Neural cell (in vitro differentiated cells): ENCODE results near the gene SRP9. TPM values are rescaled to one million over a fixed set of nuclear protein-coding genes. Genes with fewer than 3 reads are reported as not detected.

Source experiments
- H2AFZ ChIP-seq: fragments of 200-600, 300-800 bp; sonication (generic), shearing (Covaris generic); 2 replicates; pipeline ENCODE4 v1.6.0; 2014; ENCODE audit warnings: low read depth, mild to moderate bottlenecking, antibody characterized with exemption, low read length, moderate library complexity
- H3F3A ChIP-seq: fragments of 200-600 bp; shearing (Covaris generic); 2 replicates; pipeline ENCODE4 v1.6.1; 2016; ENCODE audit warnings: mild to moderate bottlenecking, moderate library complexity, mixed read lengths, antibody characterized with exemption, low read length; ENCODE audit not compliant: insufficient read depth, poor library complexity, severe bottlenecking
- H3K27ac ChIP-seq: fragments of 200-600, 300-800 bp; sonication (generic), shearing (Covaris generic); 2 replicates; pipeline ENCODE4 v1.5.1; 2014; ENCODE audit warnings: mild to moderate bottlenecking, low read length, moderate library complexity
- H3K27me3 ChIP-seq: fragments of 300-800, 200-600 bp; sonication (generic), shearing (Covaris generic); 2 replicates; pipeline ENCODE4 v1.6.0; 2014; ENCODE audit warnings: mild to moderate bottlenecking, low read depth, low read length, moderate library complexity; ENCODE audit not compliant: insufficient read depth
- H3K36me3 ChIP-seq: fragments of 300-800, 200-600 bp; sonication (generic), shearing (Covaris generic); 2 replicates; pipeline ENCODE4 v1.5.1; 2014; ENCODE audit warnings: mild to moderate bottlenecking, antibody characterized with exemption, low read length, moderate library complexity; ENCODE audit not compliant: insufficient read depth
- H3K4me2 ChIP-seq: fragments of 300-800, 200-600 bp; sonication (generic), shearing (Covaris generic); 2 replicates; pipeline ENCODE4 v1.6.0; 2014; ENCODE audit warnings: mild to moderate bottlenecking, low read length
- H3K4me3 ChIP-seq: fragments of 300-800, 200-600 bp; sonication (generic), shearing (Covaris generic); 2 replicates; pipeline ENCODE4 v1.5.1; 2014; ENCODE audit warnings: mild to moderate bottlenecking, low read length, moderate library complexity
- H3K79me2 ChIP-seq: fragments of 200-600 bp; shearing (Covaris generic); replicated peaks from 2 replicates; pipeline ENCODE4 v1.6.0; 2014; ENCODE audit warnings: mild to moderate bottlenecking, low read length, moderate library complexity; ENCODE audit not compliant: insufficient read depth
- H3K9ac ChIP-seq: fragments of 300-800, 200-600 bp; sonication (generic), shearing (Covaris generic); 2 replicates; pipeline ENCODE4 v1.6.1; 2016; ENCODE audit warnings: mild to moderate bottlenecking, low read length, mixed read lengths
- H3K9me2 ChIP-seq: fragments of 200-600 bp; shearing (Covaris generic); 2 replicates; pipeline ENCODE4 v1.6.1; 2016; ENCODE audit warnings: mild to moderate bottlenecking, low read length, mixed read lengths; ENCODE audit not compliant: insufficient read depth
- H3K9me3 ChIP-seq: fragments of 200-600, 300-800 bp; sonication (generic), shearing (Covaris generic); 2 replicates; pipeline ENCODE4 v1.6.1; 2016; ENCODE audit warnings: mild to moderate bottlenecking, mixed run types, low read length, moderate library complexity, mixed read lengths
- H4K20me1 ChIP-seq: fragments of 200-600 bp; shearing (Covaris generic); 2 replicates; pipeline ENCODE4 v1.6.1; 2016; ENCODE audit warnings: mild to moderate bottlenecking, mixed run types; ENCODE audit not compliant: insufficient read depth
- EP300 ChIP-seq: fragments of 450-650 bp; conservative IDR thresholded peaks from 2 replicates; pipeline ENCODE4 v1.6.1; 2014; ENCODE audit warnings: antibody characterized with exemption, mild to moderate bottlenecking, moderate library complexity; ENCODE audit not compliant: poor library complexity, severe bottlenecking
- EZH2 ChIP-seq: fragments of 200-600, 300-800 bp; shearing (Covaris generic), sonication (generic); IDR thresholded peaks from 2 replicates; pipeline ENCODE4 v1.6.1; 2014; ENCODE audit warnings: antibody characterized with exemption, low read length, borderline replicate concordance, mild to moderate bottlenecking; ENCODE audit not compliant: insufficient read depth, poor library complexity, severe bottlenecking
- MXI1 ChIP-seq: fragments of 450-650 bp; conservative IDR thresholded peaks from 2 replicates; pipeline ENCODE4 v1.6.1; 2014; ENCODE audit warnings: antibody characterized with exemption, mild to moderate bottlenecking; ENCODE audit not compliant: poor library complexity, severe bottlenecking
- POLR2AphosphoS5 ChIP-seq: IDR thresholded peaks from 2 replicates; pipeline ENCODE4 v1.6.1; 2012
- RAD21 ChIP-seq: fragments of 450-650 bp; conservative IDR thresholded peaks from 2 replicates; pipeline ENCODE4 v1.6.1; 2014; ENCODE audit warnings: antibody characterized with exemption, mild to moderate bottlenecking, moderate library complexity
- SMC3 ChIP-seq: fragments of 450-650 bp; conservative IDR thresholded peaks from 2 replicates; pipeline ENCODE4 v1.6.1; 2014; ENCODE audit warnings: antibody characterized with exemption, mild to moderate bottlenecking, moderate library complexity; ENCODE audit not compliant: poor library complexity
- TAF1 ChIP-seq: IDR thresholded peaks from 2 replicates; pipeline ENCODE4 v1.6.1; 2012; ENCODE audit warnings: low read depth
- polyA plus RNA-seq: library from polyadenylated mRNA; depleted of rRNA; stranded (reverse); fragments of >200 nt; gene quantifications from 2 replicates; pipeline ENCODE4 v1.2.3, GENCODE V29; 2014
- TF ChIP-seq, protein P1 (sequence below): fragments of 450-650 bp; IDR thresholded peaks from 2 replicates; pipeline ENCODE4 v1.5.1; 2014; ENCODE audit warnings: antibody characterized with exemption, mild to moderate bottlenecking, moderate library complexity; ENCODE audit not compliant: poor library complexity, severe bottlenecking
- TF ChIP-seq, protein P2 (sequence below): IDR thresholded peaks from 2 replicates; pipeline ENCODE4 v1.6.1; 2012; ENCODE audit warnings: borderline replicate concordance

SRP9 gene
- polyA plus RNA-seq, 1 donor from 2014 or later, result 1,838 TPM

DNA sequence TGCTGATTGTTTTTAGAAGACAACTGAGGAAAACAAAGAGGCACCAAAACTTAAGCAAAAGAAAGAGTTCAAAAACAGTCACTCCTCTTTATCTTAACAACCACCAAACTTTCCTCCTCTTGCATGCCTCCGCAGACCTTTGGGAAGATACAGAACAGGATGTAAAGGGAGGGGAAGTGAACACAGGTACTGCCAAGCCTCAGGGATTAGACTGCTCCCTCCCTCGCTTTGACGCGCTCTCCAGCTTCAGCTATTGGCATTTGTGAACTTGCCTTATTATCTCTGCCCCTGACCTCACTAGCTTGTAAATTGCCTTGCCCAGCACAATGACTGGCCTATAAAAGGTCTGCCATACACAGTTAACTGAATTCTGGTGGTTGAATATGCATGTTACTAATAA, 4.8 kb upstream of the SRP9 start:
- H3K4me3 ChIP-seq, result no peak overlapping the region

DNA sequence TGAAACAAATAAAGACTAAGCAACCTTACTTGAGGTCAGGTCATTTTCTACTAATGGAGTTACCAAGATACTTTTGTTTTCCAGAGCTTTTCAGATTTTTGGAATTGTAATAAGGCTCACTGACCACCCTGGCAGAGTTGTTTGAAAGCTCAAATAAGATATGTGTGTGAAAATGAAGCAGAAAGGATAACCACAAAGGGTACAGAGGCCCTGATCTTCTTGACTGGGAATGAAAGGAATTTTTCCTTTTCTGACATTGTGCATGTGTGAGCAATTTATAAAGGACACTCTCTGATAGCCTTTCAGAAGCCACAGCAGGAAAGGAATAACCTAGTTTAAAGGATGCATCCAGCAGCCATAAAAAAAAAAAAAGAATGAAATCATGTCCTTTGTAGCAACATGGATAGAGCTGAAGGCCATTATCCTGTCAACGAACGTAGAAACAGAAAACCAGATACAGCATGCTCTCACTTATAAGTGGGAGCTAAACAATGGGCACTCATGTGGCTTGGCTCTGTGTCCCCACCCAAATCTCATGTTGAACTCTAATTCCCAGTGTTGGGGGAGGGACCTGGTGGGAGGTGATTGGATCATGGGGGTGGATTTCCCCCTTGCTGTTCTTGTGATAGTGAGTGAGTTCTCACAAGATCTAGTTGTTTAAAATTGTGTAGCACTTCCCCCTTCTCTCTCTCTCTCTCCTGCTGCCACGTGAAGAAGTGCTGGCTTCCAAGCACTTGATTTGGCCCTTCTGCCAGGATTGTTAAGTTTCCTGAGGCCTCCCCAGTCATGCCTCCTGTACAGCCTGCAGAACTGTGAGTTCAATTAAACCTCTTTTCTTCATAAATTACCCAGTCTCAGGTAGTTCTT, 3.1 kb upstream of the SRP9 start:
- no peaks in the 10 kb centered on the region for H3K9me3 ChIP-seq
- H3K9ac ChIP-seq, result no peak overlapping the region
- H3K27me3 ChIP-seq, result no peaks in the 10 kb centered on the region
- H3F3A ChIP-seq, result peaks cover 9% of the 10 kb centered on the region
- H3K9me2 ChIP-seq, result no peaks in the 10 kb centered on the region
- TF ChIP-seq RAD21, result no peak
- no peak for TF ChIP-seq TAF1
- peak; percentile 51 for TF ChIP-seq POLR2AphosphoS5
- TF ChIP-seq, protein P1, sequence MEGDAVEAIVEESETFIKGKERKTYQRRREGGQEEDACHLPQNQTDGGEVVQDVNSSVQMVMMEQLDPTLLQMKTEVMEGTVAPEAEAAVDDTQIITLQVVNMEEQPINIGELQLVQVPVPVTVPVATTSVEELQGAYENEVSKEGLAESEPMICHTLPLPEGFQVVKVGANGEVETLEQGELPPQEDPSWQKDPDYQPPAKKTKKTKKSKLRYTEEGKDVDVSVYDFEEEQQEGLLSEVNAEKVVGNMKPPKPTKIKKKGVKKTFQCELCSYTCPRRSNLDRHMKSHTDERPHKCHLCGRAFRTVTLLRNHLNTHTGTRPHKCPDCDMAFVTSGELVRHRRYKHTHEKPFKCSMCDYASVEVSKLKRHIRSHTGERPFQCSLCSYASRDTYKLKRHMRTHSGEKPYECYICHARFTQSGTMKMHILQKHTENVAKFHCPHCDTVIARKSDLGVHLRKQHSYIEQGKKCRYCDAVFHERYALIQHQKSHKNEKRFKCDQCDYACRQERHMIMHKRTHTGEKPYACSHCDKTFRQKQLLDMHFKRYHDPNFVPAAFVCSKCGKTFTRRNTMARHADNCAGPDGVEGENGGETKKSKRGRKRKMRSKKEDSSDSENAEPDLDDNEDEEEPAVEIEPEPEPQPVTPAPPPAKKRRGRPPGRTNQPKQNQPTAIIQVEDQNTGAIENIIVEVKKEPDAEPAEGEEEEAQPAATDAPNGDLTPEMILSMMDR, result peak; percentile 15
- TF ChIP-seq, protein P2, sequence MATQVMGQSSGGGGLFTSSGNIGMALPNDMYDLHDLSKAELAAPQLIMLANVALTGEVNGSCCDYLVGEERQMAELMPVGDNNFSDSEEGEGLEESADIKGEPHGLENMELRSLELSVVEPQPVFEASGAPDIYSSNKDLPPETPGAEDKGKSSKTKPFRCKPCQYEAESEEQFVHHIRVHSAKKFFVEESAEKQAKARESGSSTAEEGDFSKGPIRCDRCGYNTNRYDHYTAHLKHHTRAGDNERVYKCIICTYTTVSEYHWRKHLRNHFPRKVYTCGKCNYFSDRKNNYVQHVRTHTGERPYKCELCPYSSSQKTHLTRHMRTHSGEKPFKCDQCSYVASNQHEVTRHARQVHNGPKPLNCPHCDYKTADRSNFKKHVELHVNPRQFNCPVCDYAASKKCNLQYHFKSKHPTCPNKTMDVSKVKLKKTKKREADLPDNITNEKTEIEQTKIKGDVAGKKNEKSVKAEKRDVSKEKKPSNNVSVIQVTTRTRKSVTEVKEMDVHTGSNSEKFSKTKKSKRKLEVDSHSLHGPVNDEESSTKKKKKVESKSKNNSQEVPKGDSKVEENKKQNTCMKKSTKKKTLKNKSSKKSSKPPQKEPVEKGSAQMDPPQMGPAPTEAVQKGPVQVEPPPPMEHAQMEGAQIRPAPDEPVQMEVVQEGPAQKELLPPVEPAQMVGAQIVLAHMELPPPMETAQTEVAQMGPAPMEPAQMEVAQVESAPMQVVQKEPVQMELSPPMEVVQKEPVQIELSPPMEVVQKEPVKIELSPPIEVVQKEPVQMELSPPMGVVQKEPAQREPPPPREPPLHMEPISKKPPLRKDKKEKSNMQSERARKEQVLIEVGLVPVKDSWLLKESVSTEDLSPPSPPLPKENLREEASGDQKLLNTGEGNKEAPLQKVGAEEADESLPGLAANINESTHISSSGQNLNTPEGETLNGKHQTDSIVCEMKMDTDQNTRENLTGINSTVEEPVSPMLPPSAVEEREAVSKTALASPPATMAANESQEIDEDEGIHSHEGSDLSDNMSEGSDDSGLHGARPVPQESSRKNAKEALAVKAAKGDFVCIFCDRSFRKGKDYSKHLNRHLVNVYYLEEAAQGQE, result peak; percentile 43
- TF ChIP-seq EP300, result peak; percentile 49
- no peak for TF ChIP-seq MXI1
- TF ChIP-seq EZH2, result no peak
- TF ChIP-seq SMC3, result no peak
- no peaks in the 10 kb centered on the region for H4K20me1 ChIP-seq
- H3K36me3 ChIP-seq, result no peaks in the 10 kb centered on the region
- H3K4me3 ChIP-seq, result no peak overlapping the region
- no peak overlapping the region for H2AFZ ChIP-seq
- H3K27ac ChIP-seq, result peak overlapping the region; percentile 64
- no peak overlapping the region for H3K4me2 ChIP-seq
- H3K79me2 ChIP-seq, result peaks cover 15% of the 10 kb centered on the region

More for the DNA sequence above, 4.8 kb upstream of the SRP9 start:
- H3K36me3 ChIP-seq, result no peaks in the 10 kb centered on the region
- TF ChIP-seq RAD21, result no peak
- no peak overlapping the region for H3K4me2 ChIP-seq
- H2AFZ ChIP-seq, result no peak overlapping the region
- H3K27me3 ChIP-seq, result no peaks in the 10 kb centered on the region
- no peak overlapping the region for H3K9ac ChIP-seq
- H3F3A ChIP-seq, result no peaks in the 10 kb centered on the region
- H3K9me2 ChIP-seq, result no peaks in the 10 kb centered on the region
- H3K79me2 ChIP-seq, result no peaks in the 10 kb centered on the region
- H4K20me1 ChIP-seq, result no peaks in the 10 kb centered on the region
- no peaks in the 10 kb centered on the region for H3K9me3 ChIP-seq
- H3K27ac ChIP-seq, result no peak overlapping the region
